K562 treated with DMSO at 1 percent for 12 hours (cell line): ENCODE measurements around the gene ARHGAP35. TPM values are rescaled to one million over a fixed set of nuclear protein-coding genes. Genes with fewer than 3 reads are reported as not detected.

Source experiments
- total RNA-seq: library from RNA; unstranded; fragments of 300-600 nt; gene quantifications from 2 replicates; pipeline ENCODE4 v1.2.3, GENCODE V29; 2022; ENCODE audit not compliant: insufficient read depth

ARHGAP35 gene
- total RNA-seq = 10.2 and 38.2 TPM in 2 replicates

GRCh38 chr19:46860846-46861690, at the start of gene ARHGAP35:
Gene ARHGAP35, plus strand, starts transcription at chr19:46860997. Its CDS starts 57,679 bp downstream, at chr19:46918676.

GRCh38 chr19:46850228-46851203, 10.3 kb upstream of the ARHGAP35 start, which contains the start of gene AP2S1:
Gene AP2S1, minus strand, starts transcription at chr19:46850846. Its CDS starts 80 bp downstream, at chr19:46850766.

Other genes starting within 250 kb of the ARHGAP35 start
- not detected in 2 replicates for gene PTGIR, start 235.9 kb upstream of the ARHGAP35 start, total RNA-seq
- gene GNG8, start 224.8 kb upstream of the ARHGAP35 start, total RNA-seq = not detected in 2 replicates
- 1.9 and 2.8 TPM in 2 replicates for gene DACT3, start 199.8 kb upstream of the ARHGAP35 start, total RNA-seq
- gene PRKD2, start 143.9 kb upstream of the ARHGAP35 start, total RNA-seq = 41.6 and 57.2 TPM in 2 replicates
- gene FKRP, start 114.9 kb upstream of the ARHGAP35 start, total RNA-seq = 31.3 and 59.8 TPM in 2 replicates
- 66.0 and 88.6 TPM in 2 replicates for gene STRN4, start 114.5 kb upstream of the ARHGAP35 start, total RNA-seq
- 399 and 497 TPM in 2 replicates for gene SLC1A5, start 72.4 kb upstream of the ARHGAP35 start, total RNA-seq
- 377 and 597 TPM in 2 replicates for gene AP2S1, start 10.2 kb upstream of the ARHGAP35 start, total RNA-seq
- gene NPAS1, start 158.8 kb downstream of the ARHGAP35 start, total RNA-seq = 15.2 and 16.1 TPM in 2 replicates
- 64.2 and 130 TPM in 2 replicates for gene TMEM160, start 187.6 kb downstream of the ARHGAP35 start, total RNA-seq